ELR (cell line): ENCODE measurements around the gene LMBRD1.
"Not testable (repeated sequence)": the region's sequence is repeated elsewhere in the genome, so short reads cannot be mapped to it uniquely, and the experiment has no call there.

Experiments used
- DNase-seq: peaks from one replicate; pipeline ENCODE4 v3.0.0-alpha.2; 2015; ENCODE audit warnings: low read depth

LMBRD1 gene

GRCh38 chr6:69732640-69733039, 64.2 kb downstream of the LMBRD1 start:
- DNase-seq, result peak; percentile 20

- no peak for DNase-seq
These were observed 64.8 kb downstream of the LMBRD1 start for GRCh38 chr6:69732045-69732444.

GRCh38 chr6:69729870-69730449, 66.8 kb downstream of the LMBRD1 start:
- DNase-seq, result peak; percentile 22

GRCh38 chr6:69722683-69723082, 74.1 kb downstream of the LMBRD1 start:
- no peak for DNase-seq

GRCh38 chr6:69719602-69720193, 77.1 kb downstream of the LMBRD1 start:
- DNase-seq, result peak; percentile 55

GRCh38 chr6:69706724-69707123, 90.1 kb downstream of the LMBRD1 start:
- DNase-seq, result no peak

- DNase-seq, result no peak
These were observed 90.9 kb downstream of the LMBRD1 start for GRCh38 chr6:69705954-69706353.

GRCh38 chr6:69704916-69705315, 91.9 kb downstream of the LMBRD1 start:
- DNase-seq, result no peak

GRCh38 chr6:69699655-69700054, 97.2 kb downstream of the LMBRD1 start:
- DNase-seq, result no peak

- DNase-seq, result peak; percentile 10
These were observed 100.5 kb downstream of the LMBRD1 start for GRCh38 chr6:69696273-69696672.

GRCh38 chr6:69693762-69694161, 103.0 kb downstream of the LMBRD1 start:
- no peak for DNase-seq

- DNase-seq, result no peak
These were observed 105.8 kb downstream of the LMBRD1 start for GRCh38 chr6:69690986-69691385.

- DNase-seq, result no peak
These were observed 116.5 kb downstream of the LMBRD1 start for GRCh38 chr6:69680302-69680701.

GRCh38 chr6:69673298-69673697, 123.5 kb downstream of the LMBRD1 start:
- no peak for DNase-seq

GRCh38 chr6:69668916-69669315, 127.9 kb downstream of the LMBRD1 start:
- no peak for DNase-seq

- DNase-seq, result not testable (repeated sequence)
These were observed 130.0 kb downstream of the LMBRD1 start for GRCh38 chr6:69666779-69667178.

GRCh38 chr6:69665437-69665836, 131.4 kb downstream of the LMBRD1 start:
- no peak for DNase-seq

GRCh38 chr6:69664551-69664950, 132.3 kb downstream of the LMBRD1 start:
- DNase-seq, result no peak

GRCh38 chr6:69663215-69663614, 133.6 kb downstream of the LMBRD1 start:
- no peak for DNase-seq

- no peak for DNase-seq
These were observed 146.1 kb downstream of the LMBRD1 start for GRCh38 chr6:69650703-69651102.

GRCh38 chr6:69647726-69648125, 149.1 kb downstream of the LMBRD1 start:
- DNase-seq, result no peak

GRCh38 chr6:69643688-69644087, 153.1 kb downstream of the LMBRD1 start:
- no peak for DNase-seq

- DNase-seq, result no peak
These were observed 163.9 kb downstream of the LMBRD1 start for GRCh38 chr6:69632932-69633331.
